SK-N-SH treated with all-trans-retinoic acid at 6 μM for 48 hours (cell line): ENCODE results near the gene ITPR3.

Experiments used
- ATAC-seq: fragments of 200-7000 bp; cut with Tn5 transposase; 3 replicates; pipeline ENCODE4 v1.9.1; 2020; ENCODE audit warnings: mild to moderate bottlenecking, moderate library complexity
- ARNTL ChIP-seq: fragments of 450-650 bp; formaldehyde crosslinking; IDR thresholded peaks from 2 replicates; pipeline ENCODE4 v1.5.0; 2020; ENCODE audit warnings: low read depth, mild to moderate bottlenecking, moderate library complexity, borderline replicate concordance
- BACH2 ChIP-seq: fragments of 250-450 bp; sonication (Bioruptor Pico); IDR thresholded peaks from 2 replicates; pipeline ENCODE4 v1.9.0; 2021; ENCODE audit warnings: mild to moderate bottlenecking, borderline replicate concordance
- CREB5 ChIP-seq: fragments of 250-450 bp; sonication (Bioruptor Pico); IDR thresholded peaks from 2 replicates; pipeline ENCODE4 v1.5.1; 2020; ENCODE audit warnings: low read depth, mild to moderate bottlenecking, moderate library complexity
- CSDC2 ChIP-seq: fragments of 250-450 bp; sonication (Bioruptor Pico); IDR thresholded peaks from 2 replicates; pipeline ENCODE4 v1.5.0; 2020; ENCODE audit warnings: mild to moderate bottlenecking, moderate library complexity
- GLIS3 ChIP-seq: fragments of 250-450 bp; sonication (Bioruptor Pico); IDR thresholded peaks from 2 replicates; pipeline ENCODE4 v1.5.0; 2020; ENCODE audit warnings: mild to moderate bottlenecking, moderate library complexity
- ISL1 ChIP-seq: fragments of 250-450 bp; sonication (Bioruptor Pico); IDR thresholded peaks from 2 replicates; pipeline ENCODE4 v2.1.2; 2022; ENCODE audit warnings: mild to moderate bottlenecking, moderate library complexity
- PPARA ChIP-seq: fragments of 250-450 bp; sonication (Bioruptor Pico); IDR thresholded peaks from 2 replicates; pipeline ENCODE4 v1.5.0; 2020; ENCODE audit warnings: mild to moderate bottlenecking, borderline replicate concordance
- RARB ChIP-seq: fragments of 250-450 bp; sonication (Bioruptor Pico); IDR thresholded peaks from 2 replicates; pipeline ENCODE4 v1.8.0; 2021; ENCODE audit warnings: mild to moderate bottlenecking, moderate library complexity
- TOX ChIP-seq: fragments of 250-450 bp; sonication (Bioruptor Pico); IDR thresholded peaks from 2 replicates; pipeline ENCODE4 v1.8.0; 2021; ENCODE audit warnings: mild to moderate bottlenecking, moderate library complexity, borderline replicate concordance
- ZC3H10 ChIP-seq: fragments of 250-450 bp; sonication (Bioruptor Pico); IDR thresholded peaks from 2 replicates; pipeline ENCODE4 v1.5.1; 2021; ENCODE audit warnings: mild to moderate bottlenecking, moderate library complexity
- ZFP3 ChIP-seq: fragments of 250-450 bp; sonication (Bioruptor Pico); IDR thresholded peaks from 2 replicates; pipeline ENCODE4 v1.5.0; 2020; ENCODE audit warnings: mild to moderate bottlenecking, moderate library complexity
- ZFP30 ChIP-seq: fragments of 450-650 bp; formaldehyde crosslinking; IDR thresholded peaks from 2 replicates; pipeline ENCODE4 v1.5.0; 2022; ENCODE audit warnings: mild to moderate bottlenecking, moderate library complexity
- ZNF565 ChIP-seq: fragments of 450-650 bp; formaldehyde crosslinking; conservative IDR thresholded peaks from 2 replicates; pipeline ENCODE4 v1.5.0; 2020; ENCODE audit warnings: low read depth, mild to moderate bottlenecking, moderate library complexity
- ZNF8 ChIP-seq: fragments of 450-650 bp; formaldehyde crosslinking; IDR thresholded peaks from 2 replicates; pipeline ENCODE4 v1.5.0; 2020; ENCODE audit warnings: mild to moderate bottlenecking, moderate library complexity
- TF ChIP-seq, protein P1 (sequence below): fragments of 250-450 bp; sonication (Bioruptor Pico); IDR thresholded peaks from 2 replicates; pipeline ENCODE4 v1.8.0; 2021; ENCODE audit warnings: low read depth, mild to moderate bottlenecking, moderate library complexity, borderline replicate concordance
- TF ChIP-seq, protein P2 (sequence below): fragments of 250-450 bp; sonication (Bioruptor Pico); IDR thresholded peaks from 2 replicates; pipeline ENCODE4 v1.5.0; 2020; ENCODE audit warnings: mild to moderate bottlenecking, moderate library complexity
- TF ChIP-seq, protein P3 (sequence below): fragments of 250-450 bp; sonication (Bioruptor Pico); IDR thresholded peaks from 2 replicates; pipeline ENCODE4 v1.8.0; 2020; ENCODE audit warnings: mild to moderate bottlenecking, moderate library complexity, borderline replicate concordance
- TF ChIP-seq, protein P4 (sequence below): fragments of 250-450 bp; sonication (Bioruptor Pico); IDR thresholded peaks from 2 replicates; pipeline ENCODE4 v1.5.1; 2021; ENCODE audit warnings: mild to moderate bottlenecking, moderate library complexity

ITPR3 gene

GRCh38 chr6:33662318-33662717 is 41.2 kb downstream of the ITPR3 start:
- TF ChIP-seq ZNF8 (CRISPR knock-in tag) (no peak), ZC3H10 (CRISPR knock-in tag) (no peak), CSDC2 (CRISPR knock-in tag) (no peak), ARNTL (CRISPR knock-in tag) (no peak), ZFP3 (CRISPR knock-in tag) (no peak), ZFP30 (CRISPR knock-in tag) (no peak), BACH2 (CRISPR knock-in tag) (no peak), CREB5 (no peak), TOX (CRISPR knock-in tag) (no peak), ISL1 (CRISPR knock-in tag) (no peak), PPARA (CRISPR knock-in tag) (no peak)
- TF ChIP-seq, protein P1, sequence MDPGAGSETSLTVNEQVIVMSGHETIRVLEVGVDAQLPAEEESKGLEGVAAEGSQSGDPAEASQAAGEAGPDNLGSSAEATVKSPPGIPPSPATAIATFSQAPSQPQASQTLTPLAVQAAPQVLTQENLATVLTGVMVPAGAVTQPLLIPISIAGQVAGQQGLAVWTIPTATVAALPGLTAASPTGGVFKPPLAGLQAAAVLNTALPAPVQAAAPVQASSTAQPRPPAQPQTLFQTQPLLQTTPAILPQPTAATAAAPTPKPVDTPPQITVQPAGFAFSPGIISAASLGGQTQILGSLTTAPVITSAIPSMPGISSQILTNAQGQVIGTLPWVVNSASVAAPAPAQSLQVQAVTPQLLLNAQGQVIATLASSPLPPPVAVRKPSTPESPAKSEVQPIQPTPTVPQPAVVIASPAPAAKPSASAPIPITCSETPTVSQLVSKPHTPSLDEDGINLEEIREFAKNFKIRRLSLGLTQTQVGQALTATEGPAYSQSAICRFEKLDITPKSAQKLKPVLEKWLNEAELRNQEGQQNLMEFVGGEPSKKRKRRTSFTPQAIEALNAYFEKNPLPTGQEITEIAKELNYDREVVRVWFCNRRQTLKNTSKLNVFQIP (CRISPR knock-in tag), result no peak
- TF ChIP-seq, protein P2, sequence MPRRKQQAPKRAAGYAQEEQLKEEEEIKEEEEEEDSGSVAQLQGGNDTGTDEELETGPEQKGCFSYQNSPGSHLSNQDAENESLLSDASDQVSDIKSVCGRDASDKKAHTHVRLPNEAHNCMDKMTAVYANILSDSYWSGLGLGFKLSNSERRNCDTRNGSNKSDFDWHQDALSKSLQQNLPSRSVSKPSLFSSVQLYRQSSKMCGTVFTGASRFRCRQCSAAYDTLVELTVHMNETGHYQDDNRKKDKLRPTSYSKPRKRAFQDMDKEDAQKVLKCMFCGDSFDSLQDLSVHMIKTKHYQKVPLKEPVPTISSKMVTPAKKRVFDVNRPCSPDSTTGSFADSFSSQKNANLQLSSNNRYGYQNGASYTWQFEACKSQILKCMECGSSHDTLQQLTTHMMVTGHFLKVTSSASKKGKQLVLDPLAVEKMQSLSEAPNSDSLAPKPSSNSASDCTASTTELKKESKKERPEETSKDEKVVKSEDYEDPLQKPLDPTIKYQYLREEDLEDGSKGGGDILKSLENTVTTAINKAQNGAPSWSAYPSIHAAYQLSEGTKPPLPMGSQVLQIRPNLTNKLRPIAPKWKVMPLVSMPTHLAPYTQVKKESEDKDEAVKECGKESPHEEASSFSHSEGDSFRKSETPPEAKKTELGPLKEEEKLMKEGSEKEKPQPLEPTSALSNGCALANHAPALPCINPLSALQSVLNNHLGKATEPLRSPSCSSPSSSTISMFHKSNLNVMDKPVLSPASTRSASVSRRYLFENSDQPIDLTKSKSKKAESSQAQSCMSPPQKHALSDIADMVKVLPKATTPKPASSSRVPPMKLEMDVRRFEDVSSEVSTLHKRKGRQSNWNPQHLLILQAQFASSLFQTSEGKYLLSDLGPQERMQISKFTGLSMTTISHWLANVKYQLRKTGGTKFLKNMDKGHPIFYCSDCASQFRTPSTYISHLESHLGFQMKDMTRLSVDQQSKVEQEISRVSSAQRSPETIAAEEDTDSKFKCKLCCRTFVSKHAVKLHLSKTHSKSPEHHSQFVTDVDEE (CRISPR knock-in tag), result no peak
- TF ChIP-seq, protein P3, sequence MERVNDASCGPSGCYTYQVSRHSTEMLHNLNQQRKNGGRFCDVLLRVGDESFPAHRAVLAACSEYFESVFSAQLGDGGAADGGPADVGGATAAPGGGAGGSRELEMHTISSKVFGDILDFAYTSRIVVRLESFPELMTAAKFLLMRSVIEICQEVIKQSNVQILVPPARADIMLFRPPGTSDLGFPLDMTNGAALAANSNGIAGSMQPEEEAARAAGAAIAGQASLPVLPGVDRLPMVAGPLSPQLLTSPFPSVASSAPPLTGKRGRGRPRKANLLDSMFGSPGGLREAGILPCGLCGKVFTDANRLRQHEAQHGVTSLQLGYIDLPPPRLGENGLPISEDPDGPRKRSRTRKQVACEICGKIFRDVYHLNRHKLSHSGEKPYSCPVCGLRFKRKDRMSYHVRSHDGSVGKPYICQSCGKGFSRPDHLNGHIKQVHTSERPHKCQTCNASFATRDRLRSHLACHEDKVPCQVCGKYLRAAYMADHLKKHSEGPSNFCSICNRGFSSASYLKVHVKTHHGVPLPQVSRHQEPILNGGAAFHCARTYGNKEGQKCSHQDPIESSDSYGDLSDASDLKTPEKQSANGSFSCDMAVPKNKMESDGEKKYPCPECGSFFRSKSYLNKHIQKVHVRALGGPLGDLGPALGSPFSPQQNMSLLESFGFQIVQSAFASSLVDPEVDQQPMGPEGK (CRISPR knock-in tag), result no peak
- ATAC-seq, result no peak

DNA sequence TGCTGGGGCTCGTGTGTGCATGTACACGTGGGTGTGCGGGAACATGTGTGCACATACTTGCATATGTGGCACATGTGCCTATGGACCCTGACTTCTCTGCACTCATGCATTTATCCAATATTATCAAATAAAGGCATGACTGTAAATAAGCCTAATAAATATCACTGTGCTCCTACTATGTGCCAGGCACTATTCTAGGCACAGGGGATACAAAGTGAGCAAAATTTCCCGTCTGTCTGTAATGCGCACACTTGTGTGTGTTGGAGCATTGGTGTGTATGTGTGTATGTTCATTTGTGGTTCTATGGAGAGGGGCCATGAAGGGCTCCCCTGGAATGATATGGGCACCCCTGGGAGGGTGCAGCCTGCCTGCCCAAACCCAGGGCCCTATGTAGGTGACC is 41.9 kb downstream of the ITPR3 start:
- ATAC-seq, result no peak

GRCh38 chr6:33663727-33664449 is 42.8 kb downstream of the ITPR3 start:
- TF ChIP-seq PPARA (CRISPR knock-in tag), result no peak
- no peak for TF ChIP-seq ZNF565 (CRISPR knock-in tag)
- TF ChIP-seq GLIS3, result no peak

More for the DNA sequence above, 41.9 kb downstream of the ITPR3 start:
- TF ChIP-seq ISL1 (CRISPR knock-in tag) (no peak), RARB (CRISPR knock-in tag) (no peak), ZNF8 (CRISPR knock-in tag) (no peak)

GRCh38 chr6:33664506-33665057 is 43.5 kb downstream of the ITPR3 start:
- TF ChIP-seq, protein P3 (CRISPR knock-in tag), result no peak
- TF ChIP-seq ISL1 (CRISPR knock-in tag), result no peak
- TF ChIP-seq, protein P4, sequence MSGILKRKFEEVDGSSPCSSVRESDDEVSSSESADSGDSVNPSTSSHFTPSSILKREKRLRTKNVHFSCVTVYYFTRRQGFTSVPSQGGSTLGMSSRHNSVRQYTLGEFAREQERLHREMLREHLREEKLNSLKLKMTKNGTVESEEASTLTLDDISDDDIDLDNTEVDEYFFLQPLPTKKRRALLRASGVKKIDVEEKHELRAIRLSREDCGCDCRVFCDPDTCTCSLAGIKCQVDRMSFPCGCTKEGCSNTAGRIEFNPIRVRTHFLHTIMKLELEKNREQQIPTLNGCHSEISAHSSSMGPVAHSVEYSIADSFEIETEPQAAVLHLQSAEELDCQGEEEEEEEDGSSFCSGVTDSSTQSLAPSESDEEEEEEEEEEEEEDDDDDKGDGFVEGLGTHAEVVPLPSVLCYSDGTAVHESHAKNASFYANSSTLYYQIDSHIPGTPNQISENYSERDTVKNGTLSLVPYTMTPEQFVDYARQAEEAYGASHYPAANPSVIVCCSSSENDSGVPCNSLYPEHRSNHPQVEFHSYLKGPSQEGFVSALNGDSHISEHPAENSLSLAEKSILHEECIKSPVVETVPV (CRISPR knock-in tag), result no peak
- TF ChIP-seq ZC3H10 (CRISPR knock-in tag), result no peak
- ATAC-seq, result no peak

More at GRCh38 chr6:33663727-33664449, 42.8 kb downstream of the ITPR3 start:
- no peak for ATAC-seq
